NCI-H2196 treated with DMSO at 0.1 percent for 48 hours (cell line): ENCODE results near the gene DHRS7C.
"Not testable (repeated sequence)": the region's sequence is repeated elsewhere in the genome, so short reads cannot be mapped to it uniquely, and the experiment has no call there.

Source experiments
- DNase-seq: peaks from one replicate; lab custom pipeline; 2025; ENCODE audit not compliant: unreplicated experiment; lab: John Stamatoyannopoulos, UW

Gene DHRS7C

GRCh38 chr17:9810100-9810949, 18.9 kb upstream of the DHRS7C start:
- DNase-seq, result no peak

DNA sequence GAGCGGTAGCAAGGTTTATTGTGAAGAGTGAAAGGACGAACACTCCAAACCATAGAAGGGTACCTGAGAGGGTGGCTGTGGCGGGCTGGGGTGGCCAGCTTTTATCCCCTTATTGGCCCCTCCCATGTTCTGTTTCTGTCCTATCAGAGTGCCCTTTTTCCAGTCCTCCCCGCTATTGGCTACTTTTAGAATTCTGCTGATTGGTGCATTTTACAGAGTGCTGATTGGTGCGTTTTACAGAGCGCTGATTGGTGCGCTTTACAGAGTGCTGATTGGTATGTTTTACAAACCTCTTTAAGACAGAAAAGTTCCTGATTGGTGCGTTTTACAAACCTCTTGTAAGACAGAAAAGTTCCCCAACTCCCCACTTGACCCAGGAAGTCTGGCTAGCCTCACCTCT, 18.0 kb upstream of the DHRS7C start:
- no peak for DNase-seq

DNA sequence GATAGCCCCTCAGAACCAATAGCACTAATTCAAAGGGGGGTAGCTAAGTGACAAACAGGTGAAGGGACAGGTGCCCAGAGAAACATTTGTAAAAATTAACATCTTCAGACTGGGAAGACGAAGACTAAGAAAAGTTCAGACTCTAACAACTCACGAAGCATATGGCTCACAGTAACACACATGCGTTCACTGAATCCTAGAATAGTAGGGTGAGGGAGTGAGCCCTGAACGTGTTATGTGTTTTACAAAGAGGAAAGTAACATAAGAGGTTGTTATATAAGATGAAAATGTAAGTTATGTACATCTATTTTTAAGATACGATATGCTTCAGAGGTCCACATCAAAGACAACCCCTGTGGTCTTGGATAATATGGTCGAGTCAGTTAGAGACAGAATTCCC, 15.3 kb upstream of the DHRS7C start:
- no peak for DNase-seq

DNA sequence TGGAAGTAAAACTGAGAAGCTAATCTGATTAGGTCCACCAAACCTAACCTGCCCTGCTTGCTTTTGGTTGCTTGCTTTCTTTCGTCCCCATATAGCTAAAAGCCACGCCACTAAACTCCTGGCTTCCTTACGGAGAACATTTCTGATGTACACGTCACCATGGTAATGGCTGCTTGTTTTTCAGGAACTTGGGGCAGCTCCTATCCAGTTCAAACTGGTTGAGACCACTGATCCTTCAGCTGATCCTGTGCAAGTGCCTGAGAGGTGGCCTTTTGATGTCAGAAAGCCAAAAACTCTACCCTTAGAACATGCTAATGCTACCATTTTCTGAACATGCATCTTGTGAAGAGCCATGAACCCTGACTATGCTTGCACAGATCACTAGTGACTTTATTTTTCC, 14.4 kb upstream of the DHRS7C start:
- DNase-seq, result no peak

- no peak for DNase-seq
Measured at GRCh38 chr17:9802697-9803096, 11.3 kb upstream of the DHRS7C start.

DNA sequence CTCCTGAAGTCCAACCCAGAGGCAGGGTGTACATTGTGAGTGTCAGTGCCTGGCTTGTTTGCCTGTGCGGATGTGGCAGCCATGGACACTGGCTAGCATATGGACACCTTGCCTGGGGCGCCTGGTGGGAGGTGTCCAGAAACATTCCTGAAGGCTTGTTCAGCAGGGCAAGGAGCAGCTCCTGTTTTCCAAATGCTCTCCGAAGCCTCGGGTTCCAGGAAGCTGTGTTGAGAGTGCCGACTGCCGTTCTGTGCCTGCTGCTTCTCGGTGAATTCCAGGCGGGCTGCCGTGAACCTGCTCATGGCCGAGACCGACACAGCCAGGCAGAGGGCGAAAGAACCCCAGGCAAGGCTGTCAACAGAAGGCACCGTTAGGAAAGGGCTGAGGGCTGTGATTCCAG, 10.9 kb upstream of the DHRS7C start:
- no peak for DNase-seq

DNA sequence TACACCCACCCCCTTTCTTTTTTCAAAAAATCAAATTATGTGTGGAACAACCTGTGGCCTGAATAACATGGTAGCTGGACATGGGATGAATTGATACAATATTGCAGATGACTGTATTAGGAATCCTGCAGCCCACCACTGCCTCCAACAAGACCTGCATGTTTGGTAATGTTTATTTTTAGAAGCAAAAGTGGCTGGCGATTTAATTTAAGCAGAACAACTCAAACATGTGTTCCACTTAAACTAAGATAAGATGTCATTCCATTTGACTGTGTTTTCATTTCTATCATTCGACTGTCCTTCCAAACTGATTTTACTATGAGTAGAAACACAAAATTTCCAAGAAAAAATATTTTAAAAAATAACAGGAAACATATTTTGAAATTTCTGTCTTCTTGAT, 10.1 kb upstream of the DHRS7C start:
- DNase-seq, result no peak

DNA sequence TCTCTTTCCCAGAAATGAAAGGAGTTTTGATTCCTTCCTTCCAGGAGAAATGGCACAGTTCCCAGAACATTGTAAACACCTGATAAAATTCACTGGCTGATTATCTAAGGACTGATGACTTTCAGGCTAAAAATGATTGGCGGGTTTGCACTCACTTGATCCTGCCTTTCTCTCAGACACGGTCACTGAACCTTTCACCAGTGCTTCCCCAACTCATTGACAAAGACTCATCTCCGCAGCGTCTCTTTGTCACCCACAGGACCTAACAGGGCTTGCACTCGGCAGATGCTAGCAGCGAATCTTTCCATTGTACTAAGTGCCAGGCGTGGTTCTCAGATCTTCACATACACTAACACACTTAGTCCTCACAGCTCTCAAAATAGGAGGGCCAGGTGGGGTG, 7.3 kb upstream of the DHRS7C start:
- no peak for DNase-seq

GRCh38 chr17:9798008-9798407, 6.6 kb upstream of the DHRS7C start:
- no peak for DNase-seq

- no peak for DNase-seq
Measured at GRCh38 chr17:9792181-9792840, 919 bp upstream of the DHRS7C start.

DNA sequence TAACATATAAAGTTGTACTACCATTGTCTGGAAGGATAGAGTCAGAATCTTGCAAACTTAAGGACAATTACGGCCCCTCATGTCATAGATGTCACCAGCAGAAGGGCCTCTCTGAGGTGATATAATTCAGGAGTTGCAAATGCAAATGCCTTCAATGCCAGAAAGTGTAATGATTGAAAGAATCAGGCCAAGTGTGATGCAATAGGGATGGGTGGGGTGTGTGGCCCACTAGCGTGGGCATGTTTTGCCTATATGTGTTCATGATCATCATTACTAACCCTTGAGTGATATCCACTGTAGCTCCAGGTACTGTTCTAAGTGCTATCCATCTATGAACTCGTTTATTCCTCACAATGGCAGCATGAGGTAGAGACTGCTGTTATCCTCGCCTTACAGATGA, 1.1 kb downstream of the DHRS7C start:
- DNase-seq, result no peak

DNA sequence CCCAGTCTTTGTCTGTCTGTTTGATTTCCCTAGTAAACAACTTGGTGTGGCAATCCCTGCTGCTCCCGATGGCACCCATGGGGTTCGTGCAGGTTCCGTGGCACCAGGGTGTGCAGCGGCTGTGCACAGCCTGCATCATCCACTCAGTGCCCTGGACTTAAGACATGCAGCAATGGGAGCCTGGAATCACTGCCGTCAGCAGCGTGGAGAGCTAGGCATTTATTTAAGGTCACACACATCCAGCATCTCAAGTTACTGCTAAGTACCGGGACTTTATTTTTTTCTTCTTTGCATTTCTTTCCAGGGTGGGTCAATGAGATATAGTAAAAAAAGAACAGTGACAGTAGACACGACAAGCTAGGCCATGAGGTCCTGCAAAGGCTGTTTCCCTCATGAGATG, 2.8 kb downstream of the DHRS7C start:
- DNase-seq, result no peak

GRCh38 chr17:9784544-9784943, 6.8 kb downstream of the DHRS7C start:
- DNase-seq, result no peak

GRCh38 chr17:9783465-9783864, 7.9 kb downstream of the DHRS7C start:
- DNase-seq, result not testable (repeated sequence)

- DNase-seq, result no peak
Measured at GRCh38 chr17:9783050-9783449, 8.3 kb downstream of the DHRS7C start.

- DNase-seq, result no peak
Measured at GRCh38 chr17:9780552-9780951, 10.8 kb downstream of the DHRS7C start.

DNA sequence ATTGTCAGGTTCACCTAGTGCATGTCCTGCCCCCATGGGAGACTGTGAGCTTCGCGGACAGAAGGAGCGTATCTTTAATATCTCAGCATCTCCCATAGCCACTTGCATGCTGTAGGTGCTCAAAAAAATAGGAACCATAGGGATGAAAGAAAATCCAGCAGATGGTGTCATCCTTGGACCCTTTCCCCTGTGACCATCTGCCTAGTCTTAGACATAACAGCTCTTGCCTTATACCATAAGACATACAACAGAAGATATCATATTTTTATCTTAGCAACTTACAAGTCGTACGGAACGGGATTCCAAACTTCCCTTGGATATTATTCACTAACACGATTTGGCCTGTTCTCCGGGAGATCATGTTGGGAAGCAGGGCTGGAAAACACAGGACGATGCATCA, 14.5 kb downstream of the DHRS7C start:
- no peak for DNase-seq

- no peak for DNase-seq
Measured at GRCh38 chr17:9772658-9773057, 18.7 kb downstream of the DHRS7C start.

DNA sequence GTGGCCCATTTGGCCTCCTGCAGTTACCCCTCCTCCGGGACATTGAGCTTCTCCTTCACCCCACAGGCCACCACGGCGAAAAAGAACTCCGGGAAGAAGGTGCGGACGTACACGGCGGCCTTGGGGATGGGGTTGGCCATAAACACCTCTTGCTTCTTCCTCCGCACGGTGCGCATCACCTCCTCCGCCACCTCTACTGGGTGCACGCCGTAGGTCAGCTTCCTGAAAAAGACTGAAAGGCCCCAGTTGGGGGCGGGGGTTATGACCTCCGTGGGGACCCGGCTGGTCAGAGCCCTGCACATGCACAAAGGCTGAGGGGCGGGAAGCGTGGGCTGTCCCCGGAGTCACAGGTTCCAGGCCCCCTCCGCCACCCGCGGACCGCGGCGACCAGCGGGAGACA, 19.9 kb downstream of the DHRS7C start:
- DNase-seq, result no peak

DNA sequence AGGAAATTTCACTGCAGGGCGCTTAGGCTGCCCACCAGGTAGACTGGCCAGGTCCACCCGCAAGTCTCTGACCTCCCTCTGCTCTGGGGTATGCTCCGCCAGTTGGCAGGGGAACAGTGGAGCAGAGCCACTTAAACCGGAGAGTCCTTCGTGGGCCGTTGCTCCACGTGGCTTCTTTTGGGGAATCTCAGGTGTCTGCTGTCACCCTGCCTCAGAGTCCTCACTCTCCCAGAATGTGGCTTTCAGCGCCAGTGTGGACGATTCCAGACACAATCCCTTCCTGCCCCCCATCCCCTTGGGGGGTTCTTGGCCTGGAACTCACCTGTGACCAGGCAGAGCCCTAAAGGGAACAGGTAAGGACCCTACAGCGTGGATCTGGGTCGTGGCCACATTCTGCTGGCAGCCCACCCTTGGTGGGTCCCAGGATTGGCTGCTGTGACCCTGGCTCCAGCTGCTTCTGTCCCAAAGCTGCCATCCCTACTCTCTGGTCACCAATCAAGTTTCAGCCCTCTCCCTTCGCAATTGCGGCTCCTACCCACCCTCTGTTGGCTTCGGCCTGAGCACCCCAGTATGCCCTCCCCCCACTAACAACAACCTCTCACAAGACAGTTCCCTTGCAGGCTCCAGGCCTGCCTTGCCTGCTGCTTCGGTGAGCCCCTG, 22.2 kb downstream of the DHRS7C start:
- DNase-seq, result no peak

DNA sequence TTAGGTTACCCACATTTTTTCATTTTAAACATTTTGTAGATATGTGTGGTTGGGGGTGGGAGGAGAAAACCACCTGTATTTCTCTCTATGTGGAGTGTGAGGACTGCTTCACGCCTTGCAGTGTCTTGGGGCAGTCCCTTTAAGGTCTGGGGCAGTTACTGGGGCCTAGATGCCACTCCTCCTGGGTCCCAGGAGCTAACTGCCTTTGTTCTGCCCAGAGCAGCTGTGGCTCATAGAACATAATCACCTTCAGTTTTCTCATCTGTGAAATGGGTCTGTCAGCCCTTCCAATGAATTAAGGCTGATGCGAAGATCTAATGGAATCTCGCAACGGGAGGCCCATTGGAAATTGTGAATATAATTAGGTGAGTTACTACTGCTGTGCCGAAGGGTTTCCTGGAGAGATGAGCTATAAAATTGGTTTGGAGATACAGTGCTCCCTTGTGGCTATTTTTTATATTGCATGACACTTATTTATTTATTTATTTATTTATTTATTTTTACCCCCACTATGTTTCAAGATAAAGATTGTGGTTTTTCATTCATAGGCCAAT, 22.9 kb downstream of the DHRS7C start:
- DNase-seq, result no peak

DNA sequence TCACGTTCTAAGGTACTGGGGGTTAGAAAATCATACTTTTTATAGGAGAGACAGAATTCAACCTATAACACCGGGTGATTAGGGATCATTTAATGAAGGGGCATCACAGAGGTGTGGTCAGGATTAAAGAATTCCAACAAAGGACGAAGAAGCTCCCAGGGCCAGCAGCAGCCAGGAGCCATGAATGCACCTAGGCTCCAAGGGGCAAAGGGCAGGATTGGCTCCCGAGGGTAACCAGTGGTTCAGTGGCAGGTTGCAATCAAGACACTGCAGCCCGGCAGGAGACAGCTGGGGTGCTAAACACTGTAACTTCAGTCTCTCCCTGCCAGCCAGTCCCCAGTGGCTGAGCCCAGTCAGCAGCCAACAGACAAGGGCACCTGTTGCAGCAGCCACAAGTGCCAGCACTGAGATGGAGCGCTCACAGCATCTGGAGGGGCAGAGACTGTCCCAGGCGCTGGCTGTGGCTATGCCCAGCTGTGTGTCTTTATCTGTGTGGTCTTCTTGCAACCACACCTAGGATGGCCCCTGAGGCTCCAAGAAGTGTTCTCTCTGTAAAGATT, 23.9 kb downstream of the DHRS7C start:
- DNase-seq, result no peak
